NCI-H2029 (cell line): Measurements from ENCODE around the gene ANKRD31.
"Not testable (repeated sequence)": the region's sequence is repeated elsewhere in the genome, so short reads cannot be mapped to it uniquely, and the experiment has no call there.

Experiments used
- DNase-seq: peaks from one replicate; lab custom pipeline; 2025; lab: John Stamatoyannopoulos, UW

The ANKRD31 gene

DNA sequence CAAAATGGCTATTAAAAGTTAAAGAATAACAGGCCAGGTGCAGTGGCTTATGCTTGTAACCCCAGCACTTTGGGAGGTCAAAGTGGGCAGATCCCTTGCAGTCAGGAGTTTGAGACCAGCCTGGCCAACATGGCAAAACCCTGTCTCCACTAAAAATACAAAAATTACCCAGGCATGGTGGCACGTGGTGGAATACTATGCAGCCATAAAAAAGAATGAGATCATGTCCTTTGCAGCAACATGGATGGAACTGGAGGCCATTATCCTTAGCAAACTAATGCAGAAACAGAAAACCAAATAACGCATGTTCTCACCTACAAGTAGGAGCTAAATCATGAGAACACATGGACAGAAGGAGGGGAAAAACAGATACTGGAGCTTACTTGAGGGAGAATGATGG is 15.9 kb downstream of the ANKRD31 start:
- DNase-seq = not testable (repeated sequence)

DNA sequence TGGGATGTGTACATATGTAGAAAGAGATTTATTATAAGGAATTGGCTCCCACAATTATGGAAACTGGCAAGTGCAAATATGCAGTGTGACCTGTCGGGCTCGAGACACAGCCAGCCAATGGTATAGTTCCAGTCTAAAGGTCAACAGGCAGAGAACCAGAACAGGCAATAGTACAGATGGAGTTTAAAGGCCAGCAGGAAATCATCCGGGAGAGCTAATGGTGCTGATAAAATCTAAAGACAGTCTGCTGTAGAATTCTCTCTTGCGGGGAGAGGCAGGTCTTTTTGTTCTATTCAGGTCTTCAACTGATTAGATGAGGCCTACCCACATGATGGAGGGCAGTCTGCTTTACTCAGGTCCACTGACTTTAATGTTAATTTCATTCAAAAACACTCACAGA is 21.8 kb downstream of the ANKRD31 start:
- DNase-seq = no peak

DNA sequence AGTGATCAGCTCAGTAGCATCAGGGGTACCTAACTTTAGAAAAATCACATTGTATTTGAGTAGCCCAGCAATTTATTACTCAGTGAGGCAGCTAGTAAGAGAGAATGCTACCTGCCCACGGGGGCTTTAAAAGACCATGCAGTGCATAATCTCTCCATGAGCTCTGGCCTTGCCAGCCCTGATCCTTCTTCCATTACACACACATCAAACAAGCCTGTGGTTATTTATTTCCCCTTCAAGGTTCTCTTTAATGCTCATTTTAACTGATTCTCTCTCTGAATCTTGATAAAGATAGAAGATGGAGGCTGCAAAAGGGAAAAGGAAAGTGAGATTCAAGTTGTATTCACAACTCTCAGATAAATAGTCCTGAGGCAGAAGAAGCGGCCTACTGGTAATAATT is 22.3 kb downstream of the ANKRD31 start:
- no peak for DNase-seq

DNA sequence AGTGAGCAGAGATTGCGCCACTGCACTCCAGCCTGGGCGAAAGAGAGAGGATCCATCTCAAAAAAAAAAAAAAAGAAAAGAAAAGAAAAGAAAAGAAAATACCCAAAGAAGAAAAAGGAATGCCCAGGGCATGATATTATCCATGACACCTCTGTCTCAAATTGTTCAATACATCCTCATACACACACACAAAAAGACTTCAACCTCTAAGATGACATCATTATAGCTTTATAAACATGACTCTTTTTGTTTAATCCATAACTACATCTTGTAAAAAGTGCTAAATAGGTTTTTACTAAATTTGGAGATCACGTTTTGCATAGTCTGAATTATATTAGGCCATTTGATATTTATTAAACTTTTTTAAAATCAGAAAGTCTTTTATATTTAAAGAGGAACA is 33.1 kb downstream of the ANKRD31 start:
- no peak for DNase-seq

DNA sequence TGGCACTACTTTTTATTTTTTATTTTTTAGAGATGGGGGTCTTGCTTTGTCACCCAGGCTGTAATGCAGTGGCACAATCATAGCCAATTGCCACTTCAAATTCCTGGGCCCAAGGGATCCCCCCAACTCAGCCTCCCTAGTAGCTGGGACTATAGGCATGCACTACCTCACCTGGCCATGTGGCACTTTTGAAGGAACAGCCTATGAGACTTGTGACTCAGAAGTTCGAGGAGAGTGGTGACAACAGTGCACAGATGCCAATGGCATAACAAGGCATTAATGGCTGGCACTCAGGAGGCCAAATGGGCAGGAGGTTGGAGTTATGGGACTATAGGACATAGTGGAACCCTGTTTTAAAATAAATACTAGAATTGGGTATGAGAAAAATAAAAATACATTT is 33.7 kb downstream of the ANKRD31 start:
- DNase-seq = no peak

DNA sequence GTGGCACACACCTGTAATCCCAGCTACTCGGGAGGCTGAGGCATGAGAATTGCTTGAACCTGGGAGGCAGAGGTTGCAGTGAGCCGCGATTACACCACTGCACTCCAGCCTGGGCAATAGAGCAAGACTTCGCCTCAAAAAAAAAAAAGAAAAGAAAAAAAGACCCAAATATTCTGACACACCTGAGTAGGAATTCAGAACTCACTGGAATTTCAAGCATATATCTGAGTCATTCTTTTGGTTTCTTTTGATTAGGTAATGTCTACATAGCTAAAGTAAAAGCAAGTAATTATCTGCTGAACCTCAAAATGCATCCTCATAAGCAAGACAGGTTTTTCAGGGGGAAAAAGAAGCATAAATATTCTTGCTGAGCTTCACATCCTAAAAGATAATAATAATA is 35.9 kb downstream of the ANKRD31 start:
- no peak for DNase-seq

DNA sequence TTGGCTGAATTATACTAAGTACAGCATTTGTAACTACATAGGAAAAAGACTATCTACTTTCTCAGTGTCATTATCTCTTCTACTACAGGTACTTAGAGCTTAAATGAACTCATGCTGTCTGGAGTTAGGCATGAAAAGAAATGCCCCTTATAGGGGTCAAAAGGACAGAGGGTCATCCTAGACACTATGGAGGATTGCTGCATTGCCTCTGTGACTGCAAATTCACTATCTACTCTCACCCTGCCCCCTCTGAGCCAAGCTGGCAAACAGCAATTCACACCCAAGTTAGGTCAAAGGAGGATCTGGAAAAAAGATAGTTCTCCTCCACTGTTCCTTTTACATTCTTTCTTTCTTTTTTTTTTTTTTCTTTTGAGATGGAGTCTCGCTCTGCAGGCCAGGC is 36.7 kb downstream of the ANKRD31 start:
- DNase-seq = no peak

DNA sequence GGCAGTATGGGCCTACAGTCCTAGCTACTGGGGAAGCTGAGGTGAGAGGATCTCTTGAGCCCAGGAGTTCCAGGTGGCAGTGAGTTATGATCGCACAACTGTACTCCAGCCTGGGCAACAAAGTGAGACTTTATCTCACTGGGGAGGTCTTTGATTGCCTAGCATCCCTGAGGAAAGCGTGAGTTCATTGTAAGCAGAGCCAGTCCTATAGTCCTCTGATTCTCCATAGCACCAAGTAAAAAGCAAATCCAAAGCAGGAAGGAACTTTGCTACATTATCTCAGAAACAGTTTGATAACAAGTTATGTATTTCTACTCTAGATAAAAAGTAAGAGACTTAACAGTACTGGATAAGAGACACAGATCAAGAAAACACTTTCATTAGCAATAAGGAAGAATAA is 37.6 kb downstream of the ANKRD31 start:
- no peak for DNase-seq

DNA sequence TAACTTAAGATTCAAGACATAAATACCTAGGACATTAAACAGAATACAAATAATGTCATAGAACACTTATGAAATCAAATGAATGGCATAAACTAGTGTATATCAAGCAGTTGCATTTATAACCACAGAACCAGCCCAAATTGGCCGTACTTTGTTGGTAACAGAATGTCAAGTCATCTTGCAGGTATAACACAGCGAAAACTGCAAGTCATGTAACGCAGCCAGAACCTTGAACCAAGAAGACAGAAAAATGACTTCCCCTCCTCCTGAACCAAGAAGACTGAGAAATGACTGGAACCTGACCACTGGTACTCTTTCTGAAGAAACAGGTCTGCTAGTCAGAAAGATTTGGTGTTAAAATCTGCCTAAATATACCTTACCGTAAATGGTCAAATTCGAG is 38.9 kb downstream of the ANKRD31 start:
- no peak for DNase-seq

DNA sequence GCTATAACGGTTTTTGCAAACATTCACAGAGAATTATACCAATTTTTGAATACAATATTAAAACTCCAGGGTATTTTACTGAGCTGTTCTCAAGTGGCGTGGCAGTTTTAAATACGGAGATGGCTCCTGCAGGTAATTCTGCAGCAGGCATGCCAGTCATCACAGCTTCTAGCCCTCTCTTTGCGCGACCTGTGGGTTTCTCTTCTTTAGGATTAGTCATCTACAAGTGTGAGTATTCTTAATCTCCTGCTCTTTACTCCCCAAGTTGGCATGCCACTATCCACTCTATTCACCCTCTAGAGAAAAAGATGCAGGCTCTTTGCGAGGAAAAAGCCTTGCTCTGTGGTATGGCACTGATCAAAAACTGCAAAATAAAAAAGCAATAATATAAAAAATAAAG is 43.9 kb downstream of the ANKRD31 start:
- DNase-seq = no peak

DNA sequence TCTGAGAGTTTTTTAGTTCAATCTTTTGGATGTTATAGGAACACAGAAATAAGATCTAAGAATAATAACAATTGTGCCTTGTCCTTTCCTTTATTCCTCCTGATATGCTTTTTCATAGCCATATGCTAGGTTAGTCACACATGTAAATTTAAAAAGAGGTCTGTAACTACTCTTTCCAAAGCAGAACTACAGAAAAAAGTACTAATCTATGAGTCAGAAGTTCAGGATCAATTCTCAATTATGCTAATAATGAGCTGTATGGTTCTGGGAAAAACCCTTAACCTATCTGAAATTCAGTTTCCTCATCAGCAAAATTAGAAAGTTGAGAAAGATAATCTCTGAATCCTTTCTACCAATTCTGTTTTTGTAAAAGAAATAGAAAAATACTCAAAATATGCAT is 44.4 kb downstream of the ANKRD31 start:
- DNase-seq = no peak

DNA sequence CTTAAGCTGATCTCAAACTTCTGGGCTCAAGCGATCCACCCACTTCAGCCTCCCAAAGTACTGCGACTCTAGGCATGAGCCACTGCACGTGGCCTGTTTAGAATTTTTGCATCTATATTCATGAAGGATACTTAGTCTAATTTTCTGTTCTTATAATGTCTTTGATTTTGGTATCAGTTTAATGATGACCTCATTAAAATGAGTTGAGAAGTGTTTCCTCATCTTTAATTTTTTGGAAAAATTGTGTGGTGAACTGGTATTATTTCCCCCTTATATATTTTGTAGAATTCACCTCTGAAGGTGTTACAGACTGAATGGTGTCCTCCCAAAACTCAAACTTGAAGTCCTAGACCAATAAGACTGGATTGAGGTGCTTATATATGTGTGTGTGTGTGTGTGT is 46.5 kb downstream of the ANKRD31 start:
- no peak for DNase-seq

DNA sequence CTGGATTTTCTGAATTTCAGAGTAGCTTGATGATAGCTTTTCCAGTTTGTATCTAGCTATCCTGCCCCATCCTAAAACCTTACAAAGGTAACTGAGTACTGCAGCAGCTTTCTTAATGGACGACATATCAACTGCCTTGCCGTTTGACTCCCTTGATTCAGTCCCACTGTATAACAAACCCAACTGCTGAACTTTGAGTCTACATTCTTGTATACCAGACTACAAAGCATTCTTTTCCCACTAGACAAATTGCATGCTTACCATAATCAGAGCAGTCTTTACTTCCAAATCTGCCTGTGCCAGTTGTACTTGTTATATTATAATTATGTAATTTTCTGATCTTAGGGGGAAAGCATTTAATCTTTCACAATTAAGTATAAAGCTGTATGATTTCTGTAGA is 47.3 kb downstream of the ANKRD31 start:
- no peak for DNase-seq

DNA sequence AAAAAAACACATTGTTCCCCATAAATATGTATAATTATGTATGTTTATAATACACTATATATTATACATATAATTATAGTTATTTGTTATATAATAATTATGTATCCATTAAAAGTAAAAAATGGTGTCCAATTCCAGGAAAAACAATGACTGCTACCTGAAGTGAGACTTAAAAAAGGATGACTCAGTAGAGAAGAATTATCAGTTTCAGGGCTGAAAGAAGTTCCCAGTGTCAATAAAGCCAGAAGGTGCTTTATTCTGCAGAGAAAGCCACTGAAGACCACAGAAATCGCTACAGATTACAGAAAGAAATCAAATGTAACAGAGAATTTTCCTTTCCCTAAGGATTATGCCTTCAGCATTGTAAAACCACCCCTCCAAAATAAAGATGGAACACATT is 50.9 kb downstream of the ANKRD31 start:
- no peak for DNase-seq

DNA sequence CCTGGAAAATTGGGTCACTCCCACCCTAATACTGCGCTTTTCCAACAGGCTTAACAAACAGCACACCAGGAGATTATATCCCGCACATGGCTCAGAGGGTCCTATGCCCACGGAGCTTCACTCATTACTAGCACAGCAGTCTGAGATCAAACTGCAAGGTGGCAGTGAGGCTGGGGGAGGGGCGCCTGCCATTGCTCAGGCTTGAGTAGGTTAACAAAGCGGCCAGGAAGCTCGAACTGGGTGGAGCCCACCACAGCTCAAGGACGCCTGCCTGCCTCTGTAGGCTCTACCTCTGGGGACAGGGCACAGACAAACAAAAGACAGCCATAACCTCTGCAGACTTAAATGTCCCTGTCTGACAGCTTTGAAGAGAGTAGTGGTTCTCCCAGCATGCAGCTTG is 60.7 kb downstream of the ANKRD31 start:
- not testable (repeated sequence) for DNase-seq

DNA sequence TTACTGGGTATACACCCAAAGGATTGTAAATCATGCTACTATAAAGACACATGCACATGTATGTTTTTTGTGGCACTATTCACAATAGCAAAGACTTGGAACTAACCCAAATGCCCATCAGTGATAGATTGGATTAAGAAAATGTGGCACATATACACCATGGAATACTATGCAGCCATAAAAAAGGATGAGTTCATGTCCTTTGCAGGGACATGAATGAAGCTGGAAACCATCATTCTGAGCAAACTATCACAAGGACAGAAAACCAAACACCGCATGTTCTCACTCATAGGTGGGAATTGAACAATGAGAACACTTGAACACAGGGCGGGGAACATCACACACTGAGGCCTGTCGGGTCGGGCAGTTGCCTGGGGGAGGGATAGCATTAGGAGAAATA is 61.8 kb downstream of the ANKRD31 start:
- DNase-seq = not testable (repeated sequence)

DNA sequence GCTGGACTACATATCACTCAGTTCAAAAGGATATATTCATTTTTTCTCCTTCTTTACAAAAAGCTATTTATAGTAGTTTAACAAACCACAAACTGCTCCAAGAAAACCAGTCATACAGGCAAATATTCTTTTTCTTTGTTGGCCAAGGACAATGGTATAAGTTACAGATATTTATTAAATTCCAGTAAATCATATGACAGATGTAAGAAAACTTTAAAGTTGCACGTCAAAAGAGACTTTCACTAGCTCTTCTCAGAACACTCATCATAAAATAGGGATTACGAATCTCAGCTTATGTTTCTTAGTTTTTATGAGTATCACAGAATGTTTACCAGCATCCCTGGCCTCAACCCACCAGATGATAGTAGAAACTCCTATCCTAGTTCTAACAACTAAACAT is 67.2 kb downstream of the ANKRD31 start:
- no peak for DNase-seq

DNA sequence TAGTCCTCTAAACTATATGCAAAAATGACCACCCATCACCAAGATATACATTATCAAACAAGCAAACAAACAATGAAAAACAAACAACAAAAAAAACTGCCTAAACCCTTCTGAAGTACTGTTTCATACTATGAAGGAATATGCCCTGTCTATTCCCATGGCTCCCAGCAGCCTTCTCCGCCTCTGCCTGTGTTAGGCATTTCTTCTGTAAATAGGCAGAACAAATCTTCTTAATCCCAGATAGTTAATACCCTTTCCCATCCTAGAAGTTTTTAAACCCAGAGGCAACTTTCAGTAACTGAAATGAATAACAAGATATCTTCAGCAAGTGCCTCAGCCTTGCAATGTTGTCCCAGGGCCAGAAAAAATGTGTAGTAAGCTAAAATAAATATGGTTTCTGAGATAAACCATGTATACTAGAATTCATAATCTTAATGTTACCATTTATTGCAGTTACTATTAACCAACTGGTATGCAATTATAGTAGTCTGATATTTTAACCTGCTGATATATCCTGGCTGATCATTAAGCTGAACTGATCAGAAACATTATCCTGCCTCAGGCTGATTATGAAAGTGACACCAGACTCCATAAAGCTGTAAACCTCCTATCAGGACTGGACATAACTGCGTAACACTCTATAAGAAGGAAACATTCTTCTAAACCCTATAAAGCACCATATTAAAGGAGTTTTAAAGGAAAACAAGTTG is 68.5 kb downstream of the ANKRD31 start:
- DNase-seq = no peak

DNA sequence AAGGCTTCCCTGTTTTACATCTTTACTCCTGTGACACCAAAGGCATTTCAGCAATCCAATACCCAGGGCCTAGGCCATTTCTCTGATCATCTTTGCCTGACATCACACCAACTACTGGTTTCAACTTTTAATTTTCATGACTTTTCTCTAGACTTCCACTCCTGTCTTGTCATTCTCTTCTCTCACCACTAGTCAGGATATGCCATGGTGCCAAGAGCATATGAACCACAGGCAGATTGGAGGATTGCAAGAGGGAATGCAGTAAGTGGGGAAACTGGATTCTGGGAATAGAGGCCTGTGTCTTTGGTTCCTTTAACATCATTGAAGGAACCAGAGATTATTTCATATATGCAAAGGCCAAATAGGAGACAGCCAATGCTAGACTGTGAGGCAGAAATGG is 69.3 kb downstream of the ANKRD31 start:
- DNase-seq = no peak

DNA sequence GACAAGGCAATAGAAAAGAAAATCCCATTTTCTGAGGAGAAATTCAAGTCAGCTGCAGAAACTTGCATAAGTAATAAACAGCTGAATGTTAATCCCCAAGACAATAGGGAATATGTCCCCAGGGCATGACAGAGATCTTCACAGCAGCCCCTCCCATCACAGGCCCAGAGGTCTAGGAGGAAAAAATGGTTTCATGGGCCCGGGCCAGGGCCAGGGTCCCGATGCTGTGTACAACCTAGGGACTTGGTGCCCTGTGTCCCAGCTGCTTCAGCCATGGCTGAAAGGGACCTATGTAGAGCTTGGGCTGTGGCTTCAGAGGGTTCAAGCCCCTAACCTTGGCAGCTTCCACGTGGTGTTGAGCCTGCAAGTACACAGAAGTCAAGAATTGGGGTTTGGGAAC is 75.2 kb downstream of the ANKRD31 start:
- DNase-seq = not testable (repeated sequence)

DNA sequence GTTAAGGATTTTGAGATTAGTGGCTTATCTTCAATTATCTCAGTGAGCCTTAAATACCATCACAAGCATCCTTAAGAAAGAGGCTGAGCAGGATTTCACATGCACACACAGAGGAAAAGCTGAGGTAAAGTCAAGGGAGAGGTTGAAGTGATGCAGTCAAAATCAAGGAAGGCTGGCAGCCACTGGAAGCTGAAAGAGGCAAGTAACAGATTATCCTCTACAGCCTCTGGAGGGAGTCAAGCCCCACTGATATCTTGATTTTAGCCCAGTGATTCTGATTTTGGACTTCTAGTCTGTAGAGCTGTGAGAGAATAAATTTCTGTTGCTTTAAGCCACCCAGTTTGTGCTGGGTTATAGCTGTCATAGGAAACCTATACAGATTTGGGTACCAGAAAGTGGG is 80.1 kb downstream of the ANKRD31 start:
- no peak for DNase-seq

DNA sequence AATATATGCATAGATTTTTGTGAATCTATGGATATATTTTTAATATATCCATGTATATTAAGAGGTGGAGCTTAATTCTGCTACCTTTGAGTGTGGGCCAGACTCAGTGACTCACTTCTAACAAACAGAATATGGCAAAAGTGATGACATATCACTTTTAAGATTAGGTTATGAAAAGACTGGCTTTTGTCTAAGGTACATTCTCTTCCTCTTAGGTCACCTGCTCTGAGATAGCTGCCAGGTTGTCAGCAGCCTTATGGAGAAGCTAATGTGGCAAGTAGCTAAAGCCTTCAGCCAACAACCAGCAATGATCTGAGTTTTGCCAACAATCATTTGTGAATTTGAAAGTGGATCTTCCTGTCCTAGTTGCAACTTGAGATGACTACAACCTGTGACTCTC is 83.8 kb downstream of the ANKRD31 start:
- peak; percentile 1 for DNase-seq

DNA sequence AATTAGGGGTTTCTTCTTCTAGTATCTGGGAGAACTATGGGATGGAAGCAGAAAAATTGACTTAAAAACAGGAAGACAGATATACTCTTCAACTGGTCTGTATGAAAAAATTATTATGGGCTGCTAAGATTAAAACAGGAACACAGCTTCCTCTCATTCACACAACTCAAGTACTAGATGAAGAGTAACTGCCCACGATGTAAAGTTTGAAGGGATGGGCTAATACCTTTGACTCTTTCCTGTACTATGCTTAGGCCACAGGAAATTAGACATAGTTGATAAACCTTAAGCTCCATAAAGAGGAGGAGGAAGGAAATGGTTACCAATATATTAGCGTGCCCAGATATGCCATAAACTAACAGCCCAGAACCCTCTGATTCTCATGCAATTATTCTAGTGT is 88.6 kb downstream of the ANKRD31 start:
- no peak for DNase-seq

DNA sequence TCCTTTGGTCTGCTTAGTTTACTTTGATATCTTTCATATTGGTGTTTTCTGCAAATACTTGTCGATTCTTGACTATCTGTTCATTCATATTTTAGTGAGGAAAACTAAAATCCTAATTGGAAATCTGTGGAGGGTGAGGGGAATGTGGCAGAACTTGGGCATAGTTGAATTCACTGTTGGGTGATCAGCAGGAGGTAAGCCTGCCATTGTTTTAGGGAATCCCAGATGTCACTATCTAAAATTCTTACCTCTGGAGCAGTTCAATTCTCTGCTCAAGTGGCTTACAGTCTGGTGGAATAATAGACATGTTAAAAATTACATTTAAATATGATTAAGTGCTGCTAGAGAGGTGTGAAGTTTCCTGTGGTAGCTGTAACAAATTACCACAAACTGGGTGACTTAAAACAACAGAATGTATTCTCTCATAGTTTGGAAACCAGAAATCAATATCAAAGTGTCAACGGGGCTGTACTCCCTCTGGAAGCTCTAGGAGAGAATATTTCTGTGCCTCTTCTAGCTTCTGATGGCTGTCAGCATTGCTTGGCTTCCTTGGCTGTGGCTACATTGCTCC is 94.0 kb downstream of the ANKRD31 start:
- DNase-seq = no peak
